Measurements from ENCODE around the gene NEO1.
"Not testable (repeated sequence)": the region's sequence is repeated elsewhere in the genome, so short reads cannot be mapped to it uniquely, and the experiment has no call there.

The NEO1 gene

DNA sequence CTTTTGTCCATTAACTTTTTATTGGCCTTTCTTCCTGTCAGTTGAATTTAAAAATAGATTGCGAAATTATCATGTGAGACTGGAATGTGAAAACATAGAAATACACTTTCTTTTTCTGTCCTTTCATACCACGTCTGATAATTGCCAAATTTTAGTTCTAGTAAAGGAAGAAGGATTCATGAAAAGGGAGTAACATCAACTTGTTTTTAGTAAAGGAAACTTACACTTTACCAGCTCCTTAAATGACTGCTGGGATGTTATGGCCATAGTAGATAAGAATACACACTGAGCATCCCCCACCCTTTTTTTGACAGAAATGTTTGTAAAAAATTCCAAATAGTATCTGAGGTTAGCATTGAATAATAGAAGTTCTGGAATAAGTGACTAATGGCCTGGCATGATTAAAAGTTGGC, 137.9 kb downstream of the NEO1 start:
- Histone ChIP-seq H3K4me3 (no peak overlapping the region), H3K36me3 (ENCODE audit: insufficient read depth, low read length) (no peaks in the 10 kb centered on the region), H3K9me3 (ENCODE audit: low read depth, low read length) (no peaks in the 10 kb centered on the region), H3K9ac (ENCODE audit: insufficient read length) (no peak overlapping the region), H3K27ac (no peak overlapping the region)
- DNase-seq (ENCODE audit: low read depth, low spot score): no peak
- TF ChIP-seq FOXP2 (optimal IDR thresholded peaks at IDR 0.05; ENCODE audit: control extremely low read depth, extremely low read length, insufficient read depth) (no peak), EZH2 (IDR thresholded peaks at IDR 0.05) (no peak), POLR2AphosphoS5 (IDR thresholded peaks at IDR 0.05; ENCODE audit: borderline replicate concordance, low read depth, low read length) (no peak)

GRCh38 chr15:73195166-73195565, 142.9 kb downstream of the NEO1 start:
- H3K36me3 ChIP-seq (ENCODE audit: insufficient read depth, low read length): no peaks in the 10 kb centered on the region
- no peak for TF ChIP-seq FOXP2 (optimal IDR thresholded peaks at IDR 0.05; ENCODE audit: control extremely low read depth, extremely low read length, insufficient read depth)
- no peak overlapping the region for H3K9ac ChIP-seq (ENCODE audit: insufficient read length)
- DNase-seq (ENCODE audit: low read depth, low spot score): no peak
- H3K9me3 ChIP-seq (ENCODE audit: low read depth, low read length): no peaks in the 10 kb centered on the region
- no peak overlapping the region for H3K27ac ChIP-seq
- no peak overlapping the region for H3K4me3 ChIP-seq

- no peaks in the 10 kb centered on the region for H3K36me3 ChIP-seq (ENCODE audit: insufficient read depth, low read length)
- TF ChIP-seq FOXP2 (optimal IDR thresholded peaks at IDR 0.05; ENCODE audit: control extremely low read depth, extremely low read length, insufficient read depth) (no peak), POLR2AphosphoS5 (IDR thresholded peaks at IDR 0.05; ENCODE audit: borderline replicate concordance, low read depth, low read length) (no peak), EZH2 (IDR thresholded peaks at IDR 0.05) (no peak)
- no peak overlapping the region for H3K4me3 ChIP-seq
- no peak overlapping the region for H3K27ac ChIP-seq
- no peaks in the 10 kb centered on the region for H3K9me3 ChIP-seq (ENCODE audit: low read depth, low read length)
- no peak overlapping the region for H3K9ac ChIP-seq (ENCODE audit: insufficient read length)
- no peak for DNase-seq (ENCODE audit: low read depth, low spot score)
Measured at GRCh38 chr15:73196113-73196512, 143.8 kb downstream of the NEO1 start.

GRCh38 chr15:73200339-73200738, 148.1 kb downstream of the NEO1 start:
- Histone ChIP-seq H3K36me3 (ENCODE audit: insufficient read depth, low read length) (no peaks in the 10 kb centered on the region), H3K9ac (ENCODE audit: insufficient read length) (no peak overlapping the region), H3K9me3 (ENCODE audit: low read depth, low read length) (no peaks in the 10 kb centered on the region), H3K4me3 (no peak overlapping the region), H3K27ac (no peak overlapping the region)
- TF ChIP-seq FOXP2 (optimal IDR thresholded peaks at IDR 0.05; ENCODE audit: control extremely low read depth, extremely low read length, insufficient read depth): no peak
- no peak for TF ChIP-seq POLR2AphosphoS5 (IDR thresholded peaks at IDR 0.05; ENCODE audit: borderline replicate concordance, low read depth, low read length)
- TF ChIP-seq EZH2 (IDR thresholded peaks at IDR 0.05): no peak
- DNase-seq (ENCODE audit: low read depth, low spot score): no peak

- Histone ChIP-seq H3K9me3 (ENCODE audit: low read depth, low read length) (no peaks in the 10 kb centered on the region), H3K36me3 (ENCODE audit: insufficient read depth, low read length) (no peaks in the 10 kb centered on the region), H3K9ac (ENCODE audit: insufficient read length) (no peak overlapping the region), H3K27ac (no peak overlapping the region), H3K4me3 (no peak overlapping the region)
- TF ChIP-seq EZH2 (IDR thresholded peaks at IDR 0.05) (no peak), POLR2AphosphoS5 (IDR thresholded peaks at IDR 0.05; ENCODE audit: borderline replicate concordance, low read depth, low read length) (no peak), FOXP2 (optimal IDR thresholded peaks at IDR 0.05; ENCODE audit: control extremely low read depth, extremely low read length, insufficient read depth) (no peak)
- DNase-seq (ENCODE audit: low read depth, low spot score): no peak
Measured at GRCh38 chr15:73210630-73211029, 158.4 kb downstream of the NEO1 start.

DNA sequence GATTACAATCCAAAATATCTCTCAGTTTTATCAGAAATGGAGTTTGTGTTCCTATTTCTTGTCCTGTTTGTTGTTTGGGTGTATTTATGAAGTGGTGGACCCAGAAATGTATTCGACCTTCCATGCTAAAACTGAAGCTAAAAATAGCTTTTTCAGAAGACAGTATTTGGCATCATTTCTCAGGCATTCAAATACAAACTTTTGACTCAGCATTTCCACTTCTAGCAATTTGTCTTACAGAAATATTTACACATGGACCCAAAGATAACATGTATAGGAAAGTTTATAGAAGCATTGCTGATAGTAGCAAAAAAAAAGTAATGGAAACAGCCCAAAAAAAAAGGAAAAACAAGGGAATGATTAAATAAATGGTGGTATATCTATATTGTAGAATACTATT, 160.2 kb downstream of the NEO1 start:
- Histone ChIP-seq H3K36me3 (ENCODE audit: insufficient read depth, low read length) (no peaks in the 10 kb centered on the region), H3K9ac (ENCODE audit: insufficient read length) (no peak overlapping the region), H3K27ac (no peak overlapping the region), H3K4me3 (no peak overlapping the region), H3K9me3 (ENCODE audit: low read depth, low read length) (no peaks in the 10 kb centered on the region)
- TF ChIP-seq EZH2 (IDR thresholded peaks at IDR 0.05) (no peak), POLR2AphosphoS5 (IDR thresholded peaks at IDR 0.05; ENCODE audit: borderline replicate concordance, low read depth, low read length) (no peak), FOXP2 (optimal IDR thresholded peaks at IDR 0.05; ENCODE audit: control extremely low read depth, extremely low read length, insufficient read depth) (no peak)
- DNase-seq (ENCODE audit: low read depth, low spot score): no peak

- H3K36me3 ChIP-seq (ENCODE audit: insufficient read depth, low read length); H3K9me3 ChIP-seq (ENCODE audit: low read depth, low read length); DNase-seq (ENCODE audit: low read depth, low spot score); H3K4me3 ChIP-seq; H3K27ac ChIP-seq; H3K9ac ChIP-seq (ENCODE audit: insufficient read length): not testable (repeated sequence)
Measured at GRCh38 chr15:73221450-73221849, 169.2 kb downstream of the NEO1 start.

- Histone ChIP-seq H3K36me3 (ENCODE audit: insufficient read depth, low read length) (no peaks in the 10 kb centered on the region), H3K4me3 (no peak overlapping the region), H3K9me3 (ENCODE audit: low read depth, low read length) (no peaks in the 10 kb centered on the region), H3K9ac (ENCODE audit: insufficient read length) (no peak overlapping the region), H3K27ac (no peak overlapping the region)
- TF ChIP-seq POLR2AphosphoS5 (IDR thresholded peaks at IDR 0.05; ENCODE audit: borderline replicate concordance, low read depth, low read length) (no peak), EZH2 (IDR thresholded peaks at IDR 0.05) (no peak)
- DNase-seq (ENCODE audit: low read depth, low spot score): no peak
Measured at GRCh38 chr15:73225358-73226015, 173.2 kb downstream of the NEO1 start.

- no peaks in the 10 kb centered on the region for H3K36me3 ChIP-seq (ENCODE audit: insufficient read depth, low read length)
- no peaks in the 10 kb centered on the region for H3K9me3 ChIP-seq (ENCODE audit: low read depth, low read length)
- no peak overlapping the region for H3K4me3 ChIP-seq
- no peak for DNase-seq (ENCODE audit: low read depth, low spot score)
- TF ChIP-seq FOXP2 (optimal IDR thresholded peaks at IDR 0.05; ENCODE audit: control extremely low read depth, extremely low read length, insufficient read depth) (no peak), EZH2 (IDR thresholded peaks at IDR 0.05) (no peak), POLR2AphosphoS5 (IDR thresholded peaks at IDR 0.05; ENCODE audit: borderline replicate concordance, low read depth, low read length) (no peak)
- H3K9ac ChIP-seq (ENCODE audit: insufficient read length): no peak overlapping the region
- H3K27ac ChIP-seq: 0 out of 2 replicates have a peak overlapping the region, but pooled peaks have one; percentile 6
Measured at GRCh38 chr15:73226093-73226814, 174.0 kb downstream of the NEO1 start.

Data from SK-N-MC (cell line).